SH-SY5Y (cell line): ENCODE results near the gene SLC28A2.

Experiments used
- GATA2 ChIP-seq: IDR thresholded peaks from 2 replicates; pipeline ENCODE4 v1.6.1; 2011; ENCODE audit warnings: mild to moderate bottlenecking, low read depth, low read length
- GATA3 ChIP-seq: IDR thresholded peaks from 2 replicates; pipeline ENCODE4 v1.6.1; 2011; ENCODE audit warnings: low read depth, mild to moderate bottlenecking, low read length, moderate library complexity

GRCh38 chr15:45254405-45254804 is 2.4 kb downstream of the SLC28A2 start:
- TF ChIP-seq GATA2, result no peak
- TF ChIP-seq GATA3, result no peak
